Osteoblast (primary cell): ENCODE measurements around the gene SUOX. TPM values are rescaled to one million over a fixed set of nuclear protein-coding genes. Genes with fewer than 3 reads are reported as not detected.

Source experiments
- DNase-seq: peaks from one replicate; pipeline ENCODE4 v3.0.0; 2011; ENCODE audit warnings: low spot score, mixed read lengths; ENCODE audit not compliant: insufficient read length; ENCODE audit errors: missing footprints
- H2AFZ ChIP-seq: 2 replicates; pipeline ENCODE4 v1.6.0; 2011; ENCODE audit warnings: mild to moderate bottlenecking, low read length
- H3K27ac ChIP-seq: 2 replicates; pipeline ENCODE4 v1.5.1; 2011; ENCODE audit warnings: mild to moderate bottlenecking, low read depth, low read length, moderate library complexity
- H3K27me3 ChIP-seq: 2 replicates; pipeline ENCODE4 v1.6.0; 2012; ENCODE audit warnings: mild to moderate bottlenecking, control low read depth, inconsistent platforms, low read length, moderate library complexity; ENCODE audit not compliant: insufficient read depth
- H3K36me3 ChIP-seq: 2 replicates; pipeline ENCODE4 v1.5.1; 2011; ENCODE audit warnings: mild to moderate bottlenecking, low read length, control low read depth, moderate library complexity; ENCODE audit not compliant: insufficient read depth
- H3K4me1 ChIP-seq: 2 replicates; pipeline ENCODE4 v1.5.1; 2011; ENCODE audit warnings: mild to moderate bottlenecking, low read length, control low read depth, moderate library complexity; ENCODE audit not compliant: insufficient read depth
- H3K4me2 ChIP-seq: 2 replicates; pipeline ENCODE4 v1.6.0; 2011; ENCODE audit warnings: mild to moderate bottlenecking, low read length; ENCODE audit not compliant: insufficient read depth
- H3K4me3 ChIP-seq: fragments of 200-600 bp; sonication (generic); 3 replicates; pipeline ENCODE4 v1.5.1; 2012; ENCODE audit warnings: mild to moderate bottlenecking, low read length, inconsistent platforms; ENCODE audit not compliant: insufficient read depth
- H3K79me2 ChIP-seq: 2 replicates; pipeline ENCODE4 v1.6.0; 2012; ENCODE audit warnings: mild to moderate bottlenecking, low read length, control low read depth, inconsistent platforms; ENCODE audit not compliant: insufficient read depth
- H3K9me3 ChIP-seq: 2 replicates; pipeline ENCODE4 v1.5.1; 2011; ENCODE audit warnings: low read depth, low read length, control low read depth
- H4K20me1 ChIP-seq: 2 replicates; pipeline ENCODE4 v1.6.0; 2012; ENCODE audit warnings: mild to moderate bottlenecking, low read length, control low read depth; ENCODE audit not compliant: insufficient read depth
- CTCF ChIP-seq: IDR thresholded peaks from 2 replicates; pipeline ENCODE4 v1.5.1; 2011; ENCODE audit warnings: mild to moderate bottlenecking, low read depth, low read length, moderate library complexity; ENCODE audit errors: extremely low read depth
- total RNA-seq: library from RNA; depleted of rRNA; stranded (reverse); fragments of >200 nt; gene quantifications from 2 replicates; pipeline ENCODE4 v1.2.3, GENCODE V29; 2012

The SUOX gene
- total RNA-seq, 1 donor, result 12.3 TPM

DNA sequence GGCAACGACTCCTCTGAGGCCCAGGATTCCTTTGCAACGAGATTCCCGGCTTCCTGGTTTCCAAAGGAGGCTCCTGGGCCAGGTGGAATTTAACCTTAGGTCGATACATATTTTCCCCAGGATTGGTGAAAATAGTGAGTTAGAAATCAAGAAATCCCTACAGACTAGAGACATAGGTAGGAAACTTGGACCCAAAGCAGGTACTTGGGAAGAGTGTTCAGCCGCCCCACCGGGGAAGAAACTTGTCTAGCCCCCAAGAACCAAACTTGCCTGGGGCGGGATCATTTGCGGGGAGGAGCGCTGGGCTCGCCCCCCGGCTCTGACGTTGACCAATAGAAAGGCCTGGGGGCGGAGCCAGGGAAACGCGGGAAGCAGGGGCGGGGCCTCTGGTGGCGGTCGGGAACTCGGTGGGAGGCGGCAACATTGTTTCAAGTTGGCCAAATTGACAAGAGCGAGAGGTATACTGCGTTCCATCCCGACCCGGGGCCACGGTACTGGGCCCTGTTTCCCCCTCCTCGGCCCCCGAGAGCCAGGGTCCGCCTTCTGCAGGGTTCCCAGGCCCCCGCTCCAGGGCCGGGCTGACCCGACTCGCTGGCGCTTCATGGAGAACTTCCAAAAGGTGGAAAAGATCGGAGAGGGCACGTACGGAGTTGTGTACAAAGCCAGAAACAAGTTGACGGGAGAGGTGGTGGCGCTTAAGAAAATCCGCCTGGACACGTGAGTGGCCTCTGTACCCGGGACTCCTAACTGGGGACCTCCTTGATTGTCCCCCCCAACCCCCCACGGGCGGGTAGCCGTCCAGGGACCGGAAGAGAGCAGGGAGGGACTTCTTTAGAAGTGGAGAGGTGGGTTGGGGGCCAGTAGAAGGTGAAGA, 30.4 kb upstream of the SUOX start, which contains the start of gene CDK2:
Gene CDK2 (plus strand): TSS at position 423 of the 874 bp plus-strand sequence. CDS start 179 bp downstream, at position 602.
- Histone ChIP-seq H3K4me1 (peaks cover 22% of the 10 kb centered on the region), H3K36me3 (no peaks in the 10 kb centered on the region), H3K27ac (peak within 1 kb of the TSS; percentile 83), H3K9me3 (no peaks in the 10 kb centered on the region), H3K4me2 (peak within 1 kb of the TSS; percentile 97), H3K4me3 (peak within 1 kb of the TSS; percentile 98), H4K20me1 (no peaks in the 10 kb centered on the region), H3K79me2 (peaks cover 22% of the 10 kb centered on the region), H2AFZ (peak within 1 kb of the TSS; percentile 98), H3K27me3 (no peaks in the 10 kb centered on the region)
- peak; percentile 97 for DNase-seq
- TF ChIP-seq CTCF, result no peak

GRCh38 chr12:55969356-55969755, 27.7 kb upstream of the SUOX start:
- Histone ChIP-seq H2AFZ (no peak overlapping the region), H3K27me3 (no peaks in the 10 kb centered on the region), H3K9me3 (no peaks in the 10 kb centered on the region), H3K4me1 (peaks cover 36% of the 10 kb centered on the region), H3K27ac (no peak overlapping the region), H3K36me3 (no peaks in the 10 kb centered on the region), H3K4me2 (no peak overlapping the region), H3K4me3 (no peak overlapping the region), H4K20me1 (no peaks in the 10 kb centered on the region), H3K79me2 (peaks cover 27% of the 10 kb centered on the region)
- TF ChIP-seq CTCF, result no peak
- no peak for DNase-seq

- Histone ChIP-seq H3K4me2 (no peak overlapping the region), H3K27ac (peak overlapping the region; percentile 99)
- DNase-seq, result peak; percentile 66
These were observed 26.3 kb upstream of the SUOX start for GRCh38 chr12:55970775-55971174.

More at GRCh38 chr12:55970775-55971174, 26.3 kb upstream of the SUOX start:
- no peaks in the 10 kb centered on the region for H3K27me3 ChIP-seq
- H3K36me3 ChIP-seq, result no peaks in the 10 kb centered on the region
- peaks cover 41% of the 10 kb centered on the region for H3K79me2 ChIP-seq
- H4K20me1 ChIP-seq, result peaks cover 5% of the 10 kb centered on the region
- no peak overlapping the region for H3K4me3 ChIP-seq
- peaks cover 44% of the 10 kb centered on the region for H3K4me1 ChIP-seq
- no peak overlapping the region for H2AFZ ChIP-seq
- no peak for TF ChIP-seq CTCF
- H3K9me3 ChIP-seq, result no peaks in the 10 kb centered on the region
